Measurements from ENCODE around the gene BRSK1. TPM values are rescaled to one million over a fixed set of nuclear protein-coding genes. Genes with fewer than 3 reads are reported as not detected.
A peak's percentile ranks its signal among the peaks of the same experiment; 100 is the strongest.

BRSK1 gene
- total RNA-seq, 3 donors from 2014 or later = 4.0 to 6.5 (median 5.0) TPM

DNA sequence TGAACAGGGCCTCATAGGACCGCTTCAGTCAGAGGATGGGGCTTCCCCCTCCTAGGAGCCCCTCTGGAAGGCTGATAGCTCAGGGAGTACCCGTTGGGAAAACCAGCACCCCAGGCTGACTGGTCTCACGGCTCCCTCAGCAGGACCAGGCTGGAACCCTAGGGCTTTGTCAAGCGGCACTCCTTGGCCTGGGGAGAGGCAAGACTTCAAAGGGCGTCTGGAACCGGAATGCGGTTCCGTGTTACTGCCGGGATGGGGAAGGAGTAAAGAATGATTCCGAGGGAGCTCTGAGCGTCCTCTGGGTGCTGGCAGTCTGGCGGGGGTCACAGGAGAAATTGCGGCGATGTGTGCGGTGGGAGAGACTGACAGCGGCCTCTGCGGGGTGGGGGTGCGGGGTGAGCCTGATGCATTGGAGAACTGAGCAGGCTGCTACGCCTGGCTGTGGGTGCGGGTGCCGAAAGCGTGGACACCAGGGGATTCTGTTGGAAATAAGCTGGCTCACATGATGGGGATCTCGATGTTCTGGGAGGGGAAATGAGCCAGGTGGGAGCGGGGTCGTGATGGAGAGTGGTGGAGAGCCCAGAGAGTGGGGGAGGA, 68.8 kb downstream of the BRSK1 start:
- H3K9me3 Mint-ChIP-seq = no peaks in the 10 kb centered on the region
- H3K27me3 Mint-ChIP-seq (ENCODE audit: low read depth) = peaks cover 50% of the 10 kb centered on the region
- no peak for ATAC-seq
- no peaks in the 10 kb centered on the region for H3K36me3 Mint-ChIP-seq (ENCODE audit: insufficient read depth)
- no peak for DNase-seq
- peaks cover 19% of the 10 kb centered on the region for H3K4me1 Mint-ChIP-seq (ENCODE audit: low read depth)
- peak overlapping the region; percentile 52 for H3K4me3 Mint-ChIP-seq

DNA sequence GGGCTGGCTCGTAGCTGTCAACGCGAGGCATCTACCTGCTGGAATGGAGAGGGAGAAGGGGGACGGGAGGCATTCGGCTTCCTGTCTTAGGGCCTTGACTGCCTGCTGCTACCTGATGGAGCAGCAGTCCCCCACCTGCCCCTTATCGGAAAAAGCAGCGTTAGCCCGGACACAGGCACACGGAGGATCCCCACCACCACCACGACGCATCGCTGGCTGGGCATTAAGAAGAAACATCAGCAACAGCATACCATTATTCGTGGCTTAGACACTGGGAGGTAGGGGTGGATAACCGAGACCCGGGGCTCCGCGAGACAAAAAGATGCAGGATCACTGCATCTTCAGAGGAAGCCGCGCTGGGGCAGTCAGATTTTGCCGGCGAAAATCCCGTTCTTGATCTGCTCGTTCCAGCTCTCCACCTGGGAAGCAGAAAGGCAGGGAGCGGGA, 69.6 kb downstream of the BRSK1 start:
- ATAC-seq (peak in 1 of 2 donors; percentile 16), DNase-seq (no peak)
- Mint-ChIP-seq H3K27me3 (ENCODE audit: low read depth) (peaks cover 50% of the 10 kb centered on the region), H3K4me3 (peak overlapping the region; percentile 75), H3K36me3 (ENCODE audit: insufficient read depth) (no peaks in the 10 kb centered on the region), H3K4me1 (ENCODE audit: low read depth) (peaks cover 19% of the 10 kb centered on the region), H3K9me3 (no peaks in the 10 kb centered on the region)

DNA sequence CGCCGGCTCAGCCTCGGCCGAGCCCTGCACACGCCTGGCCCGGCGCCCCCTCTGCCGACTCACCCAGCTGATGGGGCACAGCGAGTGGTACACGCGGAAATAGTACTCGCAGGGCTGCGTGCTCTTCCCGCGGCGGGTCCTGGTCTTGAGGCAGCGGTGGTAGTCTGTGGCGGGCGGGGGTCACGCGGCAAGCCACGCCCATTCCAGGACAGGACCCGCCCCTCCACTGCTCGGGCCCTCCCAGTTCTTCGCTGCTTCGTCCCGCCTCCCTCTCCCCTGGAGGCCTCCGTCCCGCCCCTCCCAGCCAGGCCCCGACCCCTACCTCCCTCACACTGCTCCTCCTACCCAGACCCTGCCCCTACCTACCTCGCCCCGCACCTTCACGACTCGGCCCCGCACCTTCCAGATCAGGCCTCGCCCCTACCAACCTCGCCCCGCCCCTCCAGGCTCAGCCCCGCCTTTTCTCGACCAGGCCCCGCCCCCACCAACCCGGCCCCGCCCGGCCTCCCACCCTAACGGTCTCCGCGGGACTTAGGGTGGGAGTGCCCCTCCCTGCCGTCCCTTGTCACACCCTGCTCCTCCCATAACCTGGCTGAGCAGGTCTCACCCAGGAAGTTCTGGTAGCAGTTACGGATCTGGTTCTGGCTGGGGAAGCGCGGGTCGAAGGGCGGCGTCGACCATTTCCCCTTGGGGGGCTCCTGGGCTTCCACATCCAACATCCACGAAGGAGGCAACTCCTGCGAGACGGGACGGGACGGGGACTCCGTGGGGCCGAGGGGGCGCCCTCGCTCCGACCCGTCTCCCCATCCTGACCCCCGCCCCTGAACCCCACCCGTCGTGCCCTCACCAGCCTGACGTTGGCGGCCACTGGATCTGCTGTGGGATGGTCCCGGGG, 70.3 kb downstream of the BRSK1 start:
- H3K27me3 Mint-ChIP-seq (ENCODE audit: low read depth) = peaks cover 53% of the 10 kb centered on the region
- peak; percentile 48 for DNase-seq
- H3K36me3 Mint-ChIP-seq (ENCODE audit: insufficient read depth) = no peaks in the 10 kb centered on the region
- no peaks in the 10 kb centered on the region for H3K9me3 Mint-ChIP-seq
- H3K4me1 Mint-ChIP-seq (ENCODE audit: low read depth) = peaks cover 19% of the 10 kb centered on the region
- peak; percentile 84 to 85 for ATAC-seq
- H3K4me3 Mint-ChIP-seq = peak overlapping the region; percentile 75

DNA sequence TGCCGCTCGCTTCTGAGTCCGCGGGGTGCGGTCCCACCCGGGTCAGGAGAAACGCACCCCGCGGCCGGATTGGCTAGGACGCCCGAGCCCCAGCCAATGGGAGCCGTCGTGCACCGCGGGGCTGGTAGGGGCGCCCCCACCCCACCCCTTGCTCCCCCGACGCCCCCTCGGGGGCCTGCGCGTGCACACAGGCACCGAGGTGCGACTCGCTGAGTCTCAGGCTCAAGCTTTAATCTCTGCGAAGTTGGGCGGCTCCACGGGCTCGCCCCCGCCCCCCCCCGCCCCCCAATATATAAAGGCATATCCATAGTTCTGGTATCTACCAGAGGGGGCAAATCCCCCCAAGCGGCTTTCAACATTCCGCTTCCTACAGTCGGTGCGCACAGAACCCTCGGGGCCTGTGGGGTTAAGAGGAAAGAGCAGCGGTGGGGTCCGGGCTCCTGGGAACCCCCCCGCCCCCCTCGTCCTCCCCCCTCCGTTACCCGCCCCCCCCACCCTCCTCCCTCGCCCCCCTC, 71.0 kb downstream of the BRSK1 start, which contains the start of gene COX6B2:
COX6B2 (minus strand) TSS at position 22 of the 515 bp plus-strand sequence. CDS start 198 bp downstream, outside the sequence.
- DNase-seq (no peak), ATAC-seq (no peak)
- H3K27me3 Mint-ChIP-seq (ENCODE audit: low read depth) = peaks cover 53% of the 10 kb centered on the region
- peaks cover 19% of the 10 kb centered on the region for H3K4me1 Mint-ChIP-seq (ENCODE audit: low read depth)
- peak within 1 kb of the TSS; percentile 75 for H3K4me3 Mint-ChIP-seq
- H3K9me3 Mint-ChIP-seq = no peaks in the 10 kb centered on the region
- H3K36me3 Mint-ChIP-seq (ENCODE audit: insufficient read depth) = no peaks in the 10 kb centered on the region

DNA sequence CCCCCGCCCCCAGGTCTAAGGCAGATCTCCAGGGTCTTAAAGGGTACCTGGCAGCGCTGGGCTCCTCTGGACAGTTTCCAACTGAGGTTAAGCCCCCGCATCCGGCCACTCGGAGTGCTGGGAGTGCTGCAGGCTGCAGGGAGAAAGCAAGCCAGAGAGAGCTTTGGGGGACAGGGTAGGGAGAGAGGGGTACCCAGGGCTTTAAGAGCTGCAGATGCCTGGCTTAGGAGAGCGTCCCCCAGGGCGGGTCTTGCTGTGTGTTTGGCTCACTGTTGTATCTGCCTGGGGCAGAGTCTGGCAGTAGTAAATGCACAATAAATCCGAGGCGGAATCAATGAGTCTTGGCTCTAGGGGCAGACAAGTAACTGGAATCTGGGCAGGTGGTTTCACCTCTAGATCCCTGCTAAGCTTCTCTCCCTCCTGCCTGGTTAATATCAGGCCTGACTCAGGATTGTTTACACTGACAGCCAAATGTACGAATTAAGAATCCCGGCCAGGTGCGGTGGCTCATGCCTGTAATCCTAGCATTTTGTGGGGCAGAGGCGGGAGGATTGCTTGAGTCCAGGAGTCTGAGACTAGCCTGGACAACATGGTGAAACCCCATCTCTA, 71.5 kb downstream of the BRSK1 start:
- no peak overlapping the region for H3K4me3 Mint-ChIP-seq
- DNase-seq (no peak), ATAC-seq (no peak)
- H3K36me3 Mint-ChIP-seq (ENCODE audit: insufficient read depth) = no peaks in the 10 kb centered on the region
- H3K27me3 Mint-ChIP-seq (ENCODE audit: low read depth) = peaks cover 52% of the 10 kb centered on the region
- peaks cover 19% of the 10 kb centered on the region for H3K4me1 Mint-ChIP-seq (ENCODE audit: low read depth)
- no peaks in the 10 kb centered on the region for H3K9me3 Mint-ChIP-seq

DNA sequence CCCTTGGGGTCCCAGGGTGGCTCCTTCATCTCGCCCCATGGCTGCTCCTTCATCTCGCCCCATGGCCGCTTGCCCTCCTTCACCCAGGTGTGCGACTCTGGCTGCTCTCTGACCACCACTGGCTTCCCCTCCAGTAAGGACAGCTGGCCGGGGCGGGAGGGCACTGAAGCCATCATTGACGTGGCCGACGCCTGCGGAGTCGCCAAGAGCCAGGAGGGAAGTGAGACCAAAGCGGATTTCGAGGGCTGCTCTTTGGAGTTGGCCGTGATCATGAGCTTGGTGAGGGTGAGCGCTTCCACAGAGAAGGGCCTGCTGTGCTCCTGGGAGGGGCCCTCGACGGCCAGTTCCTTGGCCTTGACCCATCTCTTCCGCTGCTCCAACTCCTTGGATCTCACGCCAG, 74.7 kb downstream of the BRSK1 start:
- Mint-ChIP-seq H3K36me3 (ENCODE audit: insufficient read depth) (no peaks in the 10 kb centered on the region), H3K27me3 (ENCODE audit: low read depth) (peaks cover 21% of the 10 kb centered on the region), H3K9me3 (no peaks in the 10 kb centered on the region), H3K4me3 (no peak overlapping the region), H3K4me1 (ENCODE audit: low read depth) (peaks cover 6% of the 10 kb centered on the region)
- DNase-seq = no peak
- ATAC-seq = no peak

DNA sequence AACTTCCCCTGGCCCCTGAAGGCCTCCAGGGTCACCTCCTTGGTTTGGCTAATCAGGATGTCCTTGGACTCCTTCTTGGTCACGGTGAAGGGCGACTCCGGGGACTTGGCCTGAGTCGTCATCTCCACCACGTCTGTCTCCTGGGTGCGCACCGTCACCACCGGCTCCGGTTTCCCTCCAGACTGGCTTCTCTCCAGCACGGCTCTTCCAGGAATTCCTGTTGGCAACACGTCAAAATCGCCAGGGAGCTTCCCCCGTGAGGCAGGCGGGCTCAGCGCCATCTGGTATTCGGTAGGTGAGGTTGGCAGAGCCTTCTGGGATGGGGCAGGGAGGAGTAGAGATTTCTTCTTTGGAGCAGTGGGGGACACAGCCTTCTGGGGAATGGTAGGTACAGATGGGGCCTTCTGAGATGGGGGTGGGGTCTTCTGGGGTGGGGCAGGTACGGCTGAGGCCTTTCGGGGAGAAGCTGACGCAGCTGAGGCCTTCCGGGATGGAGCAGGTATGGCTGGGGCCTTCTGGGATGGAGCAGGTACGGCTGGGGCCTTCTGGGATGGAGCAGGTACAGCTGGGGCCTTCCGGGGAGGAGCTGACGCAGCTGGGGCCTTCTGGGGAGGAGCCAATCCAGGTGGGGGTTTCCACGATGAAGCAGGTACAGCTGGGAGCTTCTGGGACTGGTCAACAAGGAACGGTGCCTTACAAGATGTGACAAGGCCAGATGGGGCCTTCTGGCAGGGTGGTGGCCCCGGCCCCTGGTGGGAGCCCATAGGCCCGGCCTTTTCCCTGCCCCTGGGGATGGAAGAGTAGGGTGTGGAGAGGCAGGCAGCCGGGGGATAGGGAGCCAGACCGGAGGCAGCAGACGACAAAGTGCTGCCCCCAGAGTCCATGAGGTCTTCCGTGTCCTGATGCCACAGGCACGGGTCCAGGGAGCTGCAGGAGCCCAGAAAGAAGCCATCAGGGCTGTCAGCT, 75.4 kb downstream of the BRSK1 start:
- ATAC-seq = no peak
- H3K4me1 Mint-ChIP-seq (ENCODE audit: low read depth) = peaks cover 2% of the 10 kb centered on the region
- no peaks in the 10 kb centered on the region for H3K36me3 Mint-ChIP-seq (ENCODE audit: insufficient read depth)

DNA sequence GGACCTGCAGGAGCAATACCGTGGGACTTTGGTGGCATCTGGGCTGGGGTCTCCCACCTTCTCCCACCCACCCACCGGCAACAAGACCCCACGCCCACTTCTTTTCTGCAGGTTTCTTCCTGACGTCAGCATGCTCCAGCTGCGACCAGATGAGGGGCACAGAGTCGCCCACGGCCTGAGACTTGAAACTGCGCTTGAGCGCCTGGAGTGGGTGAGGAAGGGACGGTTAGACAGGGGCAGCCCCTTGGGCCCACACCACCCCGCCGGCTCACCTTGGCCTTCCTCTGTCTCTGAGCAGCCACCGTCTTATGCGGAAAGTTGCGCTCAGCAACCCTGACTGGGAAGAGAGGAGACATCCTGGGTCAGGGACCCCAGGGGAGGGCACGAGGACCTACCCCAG, 77.1 kb downstream of the BRSK1 start:
- DNase-seq = no peak
- no peaks in the 10 kb centered on the region for H3K9me3 Mint-ChIP-seq
- H3K36me3 Mint-ChIP-seq (ENCODE audit: insufficient read depth) = no peaks in the 10 kb centered on the region
- peaks cover 15% of the 10 kb centered on the region for H3K27me3 Mint-ChIP-seq (ENCODE audit: low read depth)
- H3K4me1 Mint-ChIP-seq (ENCODE audit: low read depth) = no peaks in the 10 kb centered on the region
- no peak for ATAC-seq
- H3K4me3 Mint-ChIP-seq = no peak overlapping the region

More for the DNA sequence above, 75.4 kb downstream of the BRSK1 start:
- Mint-ChIP-seq H3K9me3 (no peaks in the 10 kb centered on the region), H3K4me3 (no peak overlapping the region), H3K27me3 (ENCODE audit: low read depth) (peaks cover 18% of the 10 kb centered on the region)
- DNase-seq = no peak

Other genes with a start within 250 kb of the BRSK1 start
- gene GP6, start 245.7 kb upstream of the BRSK1 start, total RNA-seq = under 1 TPM in 2 of 3 donors, not detected in 1; 0.26 to 0.53 TPM
- 10 to 100 TPM; 19.2 to 40.7 (median 19.5) TPM for gene RDH13, start 220.8 kb upstream of the BRSK1 start, total RNA-seq
- 1 to 10 TPM in 1 of 3 donors, under 1 TPM in 2; 0.53 to 1.2 (median 0.87) TPM for gene EPS8L1, start 208.1 kb upstream of the BRSK1 start, total RNA-seq
- gene PPP1R12C, start 166.4 kb upstream of the BRSK1 start, total RNA-seq = 100 to 1,000 TPM in 2 of 3 donors, 10 to 100 TPM in 1; 95.6 to 105 (median 104) TPM
- gene TNNT1, start 134.8 kb upstream of the BRSK1 start, total RNA-seq = not detected
- not detected for gene TNNI3, start 126.3 kb upstream of the BRSK1 start, total RNA-seq
- gene DNAAF3, start 117.4 kb upstream of the BRSK1 start, total RNA-seq = under 1 TPM in 2 of 3 donors, not detected in 1; 0.25 to 0.45 TPM
- not detected for gene SYT5, start 103.7 kb upstream of the BRSK1 start, total RNA-seq
- under 1 TPM; 0.11 to 0.38 (median 0.11) TPM for gene PTPRH, start 74.5 kb upstream of the BRSK1 start, total RNA-seq
- 1 to 10 TPM; 5.8 to 6.9 (median 6.2) TPM for gene TMEM86B, start 55.2 kb upstream of the BRSK1 start, total RNA-seq
- 100 to 1,000 TPM; 256 to 326 (median 285) TPM for gene PPP6R1, start 25.0 kb upstream of the BRSK1 start, total RNA-seq
- 100 to 1,000 TPM; 113 to 139 (median 121) TPM for gene HSPBP1, start 3.9 kb upstream of the BRSK1 start, total RNA-seq
- gene TMEM150B, start 41.3 kb downstream of the BRSK1 start, total RNA-seq = not detected
- 1 to 10 TPM; 8.1 to 9.2 (median 8.6) TPM for gene KMT5C, start 55.9 kb downstream of the BRSK1 start, total RNA-seq
- not detected for gene COX6B2, start 70.7 kb downstream of the BRSK1 start, total RNA-seq
- not detected for gene GARIN5B, start 79.3 kb downstream of the BRSK1 start, total RNA-seq
- under 1 TPM; 0.18 to 0.46 (median 0.35) TPM for gene IL11, start 86.5 kb downstream of the BRSK1 start, total RNA-seq
- not detected for gene TMEM190, start 92.8 kb downstream of the BRSK1 start, total RNA-seq
- gene TMEM238, start 100.3 kb downstream of the BRSK1 start, total RNA-seq = 1 to 10 TPM; 6.1 to 8.8 (median 8.4) TPM
- gene RPL28, start 101.9 kb downstream of the BRSK1 start, total RNA-seq = 1,000 to 10,000 TPM; 3,242 to 3,402 (median 3,363) TPM
- 100 to 1,000 TPM; 226 to 281 (median 237) TPM for gene UBE2S, start 123.8 kb downstream of the BRSK1 start, total RNA-seq
- not detected for gene SHISA7, start 159.3 kb downstream of the BRSK1 start, total RNA-seq
- gene ISOC2, start 177.6 kb downstream of the BRSK1 start, total RNA-seq = 10 to 100 TPM; 63.2 to 65.1 (median 64.5) TPM
- gene C19orf85, start 180.8 kb downstream of the BRSK1 start, total RNA-seq = not detected
- gene ZNF628, start 192.6 kb downstream of the BRSK1 start, total RNA-seq = 10 to 100 TPM; 11.0 to 12.6 (median 12.1) TPM
- gene NAT14, start 201.2 kb downstream of the BRSK1 start, total RNA-seq = 10 to 100 TPM; 16.0 to 23.4 (median 17.6) TPM
- gene SSC5D, start 204.4 kb downstream of the BRSK1 start, total RNA-seq = under 1 TPM; 0.29 to 0.66 (median 0.38) TPM

Data from activated T-cell treated with anti-CD3 and anti-CD28 coated beads, Interleukin-2, amount 50 U/mL, for 4 hours (primary cell).